Stimulated activated naive CD4-positive, alpha-beta T cell treated with Interleukin-2 at 50 U/mL for 16 hours (primary cell): Measurements from ENCODE around the gene SS18L1.
A peak's percentile ranks its signal among the peaks of the same experiment; 100 is the strongest.

ENCODE experiments used
- DNase-seq: peaks from one replicate; lab custom pipeline; 2025; lab: John Stamatoyannopoulos, UW

SS18L1 gene

GRCh38 chr20:62174021-62174804, 30.6 kb downstream of the SS18L1 start:
- no peak for DNase-seq

GRCh38 chr20:62174870-62175624, 31.5 kb downstream of the SS18L1 start:
- DNase-seq: no peak

- DNase-seq: no peak
These were observed 32.1 kb downstream of the SS18L1 start for GRCh38 chr20:62175711-62176110.

GRCh38 chr20:62176866-62177265, 33.3 kb downstream of the SS18L1 start:
- DNase-seq: no peak

GRCh38 chr20:62177307-62177706, 33.7 kb downstream of the SS18L1 start:
- no peak for DNase-seq

GRCh38 chr20:62178316-62179161, 35.0 kb downstream of the SS18L1 start:
- DNase-seq: no peak

GRCh38 chr20:62179162-62179504, 35.6 kb downstream of the SS18L1 start:
- DNase-seq: no peak

- no peak for DNase-seq
These were observed 38.2 kb downstream of the SS18L1 start for GRCh38 chr20:62181808-62182207.

- DNase-seq: peak; percentile 94
These were observed 39.2 kb downstream of the SS18L1 start, which contains the start of gene MTG2 for GRCh38 chr20:62182469-62183425. Gene MTG2, plus strand, starts transcription at chr20:62183028. Its CDS starts 10,393 bp downstream, at chr20:62193421.

- no peak for DNase-seq
These were observed 40.0 kb downstream of the SS18L1 start for GRCh38 chr20:62183426-62184142.

GRCh38 chr20:62186096-62186426, 42.5 kb downstream of the SS18L1 start:
- no peak for DNase-seq

- DNase-seq: no peak
These were observed 43.6 kb downstream of the SS18L1 start for GRCh38 chr20:62186887-62187866.

GRCh38 chr20:62190639-62191411, 47.3 kb downstream of the SS18L1 start:
- DNase-seq: no peak

- DNase-seq: no peak
These were observed 48.4 kb downstream of the SS18L1 start for GRCh38 chr20:62191781-62192559.

- DNase-seq: no peak
These were observed 49.1 kb downstream of the SS18L1 start for GRCh38 chr20:62192635-62193034.

GRCh38 chr20:62193079-62194025, 49.8 kb downstream of the SS18L1 start:
- no peak for DNase-seq

- DNase-seq: no peak
These were observed 51.5 kb downstream of the SS18L1 start for GRCh38 chr20:62195075-62195405.
